ENCODE data around the gene ZC3H4.
"Not testable (repeated sequence)": the region's sequence is repeated elsewhere in the genome, so short reads cannot be mapped to it uniquely, and the experiment has no call there.

- TF ChIP-seq CTCF (IDR thresholded peaks at IDR 0.05; ENCODE audit: low read depth, low read length, missing input control); MAX (IDR thresholded peaks at IDR 0.05); REST (IDR thresholded peaks at IDR 0.05); FOXA1 (IDR thresholded peaks at IDR 0.05); SP1 (IDR thresholded peaks at IDR 0.05); EGR1 (IDR thresholded peaks at IDR 0.05; ENCODE audit: low read depth in 2 of 2); TAF1 (conservative IDR thresholded peaks at IDR 0.05); RAD21 (IDR thresholded peaks at IDR 0.05); JUND (IDR thresholded peaks at IDR 0.05); ATF3 (IDR thresholded peaks at IDR 0.05); ZBTB33 (IDR thresholded peaks at IDR 0.05); RXRA (IDR thresholded peaks at IDR 0.05); GABPA (IDR thresholded peaks at IDR 0.05 in 1 of 2, conservative IDR thresholded peaks at IDR 0.05 in 1 of 2): not testable (repeated sequence)
Observed at GRCh38 chr19:47078351-47078750, 35.2 kb downstream of the ZC3H4 start.

Data from liver (tissue), 3 donors.